ENCODE data around the gene LCMT1. TPM values are rescaled to one million over a fixed set of nuclear protein-coding genes. Genes with fewer than 3 reads are reported as not detected.

LCMT1 gene
- total and polyA plus RNA-seq, 9 donors: 29.4 to 58.9 (median 38.3) TPM

GRCh38 chr16:25097276-25097975 is 14.1 kb upstream of the LCMT1 start:
- TF ChIP-seq POLR2A (IDR thresholded peaks at IDR 0.05) (no peak), EP300 (IDR thresholded peaks at IDR 0.05) (no peak), CTCF (IDR thresholded peaks at IDR 0.05) (no peak)
- no peaks in the 10 kb centered on the region for H3K27me3 ChIP-seq
- DNase-seq: no peak
- H3K4me1 ChIP-seq (ENCODE audit: insufficient read depth): no peaks in the 10 kb centered on the region
- 32 to 46% (median 37%) methylated on average over 5 of the region's 5 CpGs for WGBS, 3 donors
- no peaks in the 10 kb centered on the region for H3K36me3 ChIP-seq
- H3K27ac ChIP-seq: no peak overlapping the region
- no peaks in the 10 kb centered on the region for H3K9me3 ChIP-seq
- intact Hi-C loops (cut with DNase I): no loop called here
- H3K4me3 ChIP-seq: no peak overlapping the region

- Histone ChIP-seq H3K27ac (no peak overlapping the region), H3K4me3 (no peak overlapping the region), H3K27me3 (no peaks in the 10 kb centered on the region), H3K9me3 (no peaks in the 10 kb centered on the region), H3K36me3 (no peaks in the 10 kb centered on the region), H3K4me1 (ENCODE audit: insufficient read depth) (no peaks in the 10 kb centered on the region)
- DNase-seq: no peak
- intact Hi-C loops (cut with DNase I): no loop called here
- WGBS, 3 donors: 77 to 83% (median 81%) methylated on average over 5 of the region's 5 CpGs
- no peak for TF ChIP-seq POLR2A (IDR thresholded peaks at IDR 0.05)
- TF ChIP-seq CTCF (IDR thresholded peaks at IDR 0.05): no peak
Observed at GRCh38 chr16:25100511-25100910, 11.0 kb upstream of the LCMT1 start.

- Histone ChIP-seq H3K27ac (peak overlapping the region; percentile 35 to 75), H3K4me3 (peak overlapping the region; percentile 77), H3K36me3 (no peaks in the 10 kb centered on the region), H3K4me1 (ENCODE audit: insufficient read depth) (peaks cover 4% of the 10 kb centered on the region), H3K27me3 (no peaks in the 10 kb centered on the region), H3K9me3 (no peaks in the 10 kb centered on the region)
- TF ChIP-seq CTCF (IDR thresholded peaks at IDR 0.05) (peak in 1 of 3 donors; percentile 15), POLR2A (IDR thresholded peaks at IDR 0.05) (peak; percentile 55), EP300 (IDR thresholded peaks at IDR 0.05) (peak; percentile 13)
- DNase-seq: peak; percentile 91 to 98 (median 95)
- WGBS, 3 donors: 0 to 1% (median 0%) methylated on average over 61 to 63 of the region's 63 CpGs
- intact Hi-C loops (cut with DNase I): loop anchor here in 1 of 4 donors (5.0 kb wide), 1 partner anchor 40 kb away; no protein-coding TSS in a partner anchor
Observed at GRCh38 chr16:25106567-25107465, 4.7 kb upstream of the LCMT1 start.

- TF ChIP-seq CTCF (IDR thresholded peaks at IDR 0.05): no peak
- TF ChIP-seq POLR2A (IDR thresholded peaks at IDR 0.05): no peak
- TF ChIP-seq EP300 (IDR thresholded peaks at IDR 0.05): no peak
- H3K4me1 ChIP-seq (ENCODE audit: insufficient read depth): peaks cover 4% of the 10 kb centered on the region
- WGBS, 3 donors: 34 to 42% (median 37%) methylated on average over 7 of the region's 7 CpGs
- peak overlapping the region; percentile 77 for H3K4me3 ChIP-seq
- no peaks in the 10 kb centered on the region for H3K9me3 ChIP-seq
- H3K27me3 ChIP-seq: no peaks in the 10 kb centered on the region
- DNase-seq: no peak
- peak overlapping the region in 1 of 2 donors; percentile 75 for H3K27ac ChIP-seq
- intact Hi-C loops (cut with DNase I): loop anchor here in 1 of 4 donors (5.0 kb wide), 1 partner anchor 40 kb away; no protein-coding TSS in a partner anchor
- H3K36me3 ChIP-seq: no peaks in the 10 kb centered on the region
Observed at GRCh38 chr16:25107466-25107792, 4.1 kb upstream of the LCMT1 start.

Data from ovary (tissue), 9 donors.